HEK293 (cell line): ENCODE measurements around the gene ATG2A.

Experiments
- GLI2 ChIP-seq: fragments of 450-650 bp; formaldehyde crosslinking; IDR thresholded peaks from 2 replicates; pipeline ENCODE4; 2017; ENCODE audit warnings: missing biosample characterization, missing genetic modification characterization, low read depth, borderline replicate concordance
- ZNF214 ChIP-seq: fragments of 450-650 bp; formaldehyde crosslinking; IDR thresholded peaks from 2 replicates; pipeline ENCODE4 v1.5.1; 2017; ENCODE audit warnings: missing biosample characterization, mild to moderate bottlenecking, missing genetic modification characterization, borderline replicate concordance
- ZNF324 ChIP-seq: fragments of 450-650 bp; formaldehyde crosslinking; IDR thresholded peaks from 2 replicates; pipeline ENCODE4 v1.5.1; 2016; ENCODE audit warnings: missing biosample characterization, missing genetic modification characterization
- ZNF596 ChIP-seq: fragments of 450-650 bp; IDR thresholded peaks from 2 replicates; pipeline ENCODE4 v1.5.0; 2018; ENCODE audit warnings: missing biosample characterization, mild to moderate bottlenecking, missing genetic modification characterization, moderate library complexity
- ZNF830 ChIP-seq: fragments of 450-650 bp; IDR thresholded peaks from 2 replicates; pipeline ENCODE4 v1.5.0; 2018; ENCODE audit warnings: missing biosample characterization, missing genetic modification characterization, low read depth, mild to moderate bottlenecking, moderate library complexity
- TF ChIP-seq, protein P1 (sequence below): fragments of 450-650 bp; formaldehyde crosslinking; IDR thresholded peaks from 2 replicates; pipeline ENCODE4 v1.5.1; 2016; ENCODE audit warnings: missing biosample characterization, missing genetic modification characterization

DNA sequence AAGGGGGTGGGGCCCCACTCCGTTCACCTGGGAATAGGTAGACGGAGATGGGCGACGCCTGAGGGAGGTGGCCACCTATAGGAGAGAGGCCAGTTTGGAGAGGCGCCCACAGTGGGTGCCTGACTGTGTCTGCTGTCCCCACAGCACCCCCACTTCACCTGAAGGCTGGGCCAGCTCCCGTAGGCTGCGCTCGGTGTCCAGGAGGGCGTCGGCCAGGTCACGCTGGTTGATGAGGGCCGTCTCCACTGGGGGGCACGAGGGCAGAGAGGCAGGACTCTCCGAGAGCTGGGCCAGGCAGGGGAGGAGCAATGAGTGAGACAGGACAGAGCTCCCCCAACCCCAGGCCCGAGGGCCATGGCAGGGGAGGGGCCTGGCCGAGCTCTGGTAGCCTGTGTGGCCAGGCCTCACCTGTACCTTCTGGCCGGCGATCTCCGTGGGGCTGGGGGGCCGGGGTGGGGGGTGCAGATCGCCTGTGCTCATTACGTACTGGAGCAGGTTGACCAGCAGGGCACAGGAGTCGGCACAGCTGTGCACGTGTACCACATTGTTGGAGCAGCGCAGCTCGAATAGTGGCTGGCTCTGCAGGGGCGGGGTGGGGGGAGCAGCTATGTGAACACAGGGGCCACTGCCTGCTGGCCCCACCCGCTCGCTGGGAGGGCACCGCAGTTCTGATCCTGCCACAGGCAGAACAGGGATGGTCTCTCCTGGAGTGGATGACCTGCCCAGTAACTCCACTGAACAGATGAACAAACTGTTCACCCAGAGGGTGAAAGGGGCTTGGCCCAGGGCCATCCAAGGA lies 14.7 kb downstream of the ATG2A start:
- TF ChIP-seq, protein P1, sequence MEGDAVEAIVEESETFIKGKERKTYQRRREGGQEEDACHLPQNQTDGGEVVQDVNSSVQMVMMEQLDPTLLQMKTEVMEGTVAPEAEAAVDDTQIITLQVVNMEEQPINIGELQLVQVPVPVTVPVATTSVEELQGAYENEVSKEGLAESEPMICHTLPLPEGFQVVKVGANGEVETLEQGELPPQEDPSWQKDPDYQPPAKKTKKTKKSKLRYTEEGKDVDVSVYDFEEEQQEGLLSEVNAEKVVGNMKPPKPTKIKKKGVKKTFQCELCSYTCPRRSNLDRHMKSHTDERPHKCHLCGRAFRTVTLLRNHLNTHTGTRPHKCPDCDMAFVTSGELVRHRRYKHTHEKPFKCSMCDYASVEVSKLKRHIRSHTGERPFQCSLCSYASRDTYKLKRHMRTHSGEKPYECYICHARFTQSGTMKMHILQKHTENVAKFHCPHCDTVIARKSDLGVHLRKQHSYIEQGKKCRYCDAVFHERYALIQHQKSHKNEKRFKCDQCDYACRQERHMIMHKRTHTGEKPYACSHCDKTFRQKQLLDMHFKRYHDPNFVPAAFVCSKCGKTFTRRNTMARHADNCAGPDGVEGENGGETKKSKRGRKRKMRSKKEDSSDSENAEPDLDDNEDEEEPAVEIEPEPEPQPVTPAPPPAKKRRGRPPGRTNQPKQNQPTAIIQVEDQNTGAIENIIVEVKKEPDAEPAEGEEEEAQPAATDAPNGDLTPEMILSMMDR: no peak
- no peak for TF ChIP-seq ZNF596 (tag by site-specific recombination)
- TF ChIP-seq ZNF324: no peak
- TF ChIP-seq ZNF214 (tag by site-specific recombination): no peak
- TF ChIP-seq ZNF830 (tag by site-specific recombination): no peak
- TF ChIP-seq GLI2 (tag by site-specific recombination): no peak
